ENCODE results near the gene PRPF19.

Gene PRPF19

GRCh38 chr11:60875366-60876167 lies 30.8 kb downstream of the PRPF19 start:
- DNase-seq (ENCODE audit: low read depth in 2 of 2, low spot score in 1 of 2): no peak

DNA sequence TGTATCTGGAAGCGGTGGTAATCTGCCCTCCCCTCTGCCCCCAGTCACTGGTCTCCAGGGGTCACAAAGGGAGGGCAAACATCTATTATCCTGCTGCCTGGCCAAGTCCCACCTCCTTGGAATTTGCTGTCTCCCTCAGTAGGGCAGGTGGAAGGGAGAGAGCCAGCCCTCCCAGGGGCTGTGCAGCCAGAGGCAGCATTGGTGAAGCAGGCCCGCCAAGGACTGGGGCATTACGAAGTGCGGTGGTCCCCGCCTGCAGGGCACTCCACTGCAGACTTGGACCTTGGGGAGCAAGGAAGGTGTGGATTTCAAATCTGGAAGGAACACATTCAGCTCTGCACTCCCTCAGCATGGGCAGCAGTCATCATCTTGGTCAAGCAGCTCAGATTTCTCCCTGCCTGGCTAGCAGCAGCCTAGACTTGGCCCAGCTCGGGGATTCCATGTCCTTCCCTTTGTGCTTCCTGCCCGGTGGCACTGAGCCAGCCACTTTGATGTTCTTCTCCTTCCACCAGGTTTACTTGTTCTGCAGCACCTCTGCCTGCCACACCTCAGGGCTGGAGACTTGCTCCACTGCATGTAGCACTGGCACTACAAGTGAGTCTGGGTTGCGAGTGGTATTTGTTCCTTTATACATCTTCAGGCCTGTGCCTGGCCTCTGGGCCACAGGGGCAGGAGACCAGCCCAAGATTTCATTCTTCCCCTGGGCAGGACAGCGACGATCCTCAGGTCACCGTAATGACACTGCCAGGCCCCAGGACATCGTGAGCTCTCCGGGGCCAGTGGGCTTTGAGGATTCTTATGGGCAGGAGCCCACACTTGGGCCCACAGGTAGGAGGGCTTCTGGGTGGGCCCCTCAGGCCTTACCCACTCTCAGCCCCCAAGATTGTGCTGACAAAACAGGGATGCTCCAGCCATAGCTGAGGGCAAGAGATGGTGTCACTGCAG lies 31.7 kb downstream of the PRPF19 start:
- no peak for DNase-seq (ENCODE audit: low read depth in 2 of 2, low spot score in 1 of 2)

DNA sequence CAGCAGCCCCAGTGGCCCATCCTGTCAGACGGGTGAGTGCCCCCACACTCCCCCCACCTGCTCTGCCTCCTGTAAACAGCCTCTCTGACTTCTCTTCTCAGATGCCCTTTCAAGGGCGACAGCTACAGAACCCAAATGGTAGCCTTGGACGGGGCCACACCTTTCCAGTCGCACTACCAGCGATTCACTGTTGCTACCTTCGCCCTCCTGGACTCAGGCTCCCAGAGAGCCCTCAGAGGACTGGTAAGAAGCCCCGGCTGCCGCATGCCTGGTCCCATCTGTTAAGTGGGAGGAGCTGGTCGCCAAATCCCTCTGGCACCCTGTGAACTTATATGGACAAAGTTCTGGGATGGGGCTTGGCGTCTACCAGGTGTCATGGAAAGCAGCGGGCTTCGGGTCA lies 32.9 kb downstream of the PRPF19 start:
- DNase-seq (ENCODE audit: low read depth in 2 of 2, low spot score in 1 of 2): no peak

DNA sequence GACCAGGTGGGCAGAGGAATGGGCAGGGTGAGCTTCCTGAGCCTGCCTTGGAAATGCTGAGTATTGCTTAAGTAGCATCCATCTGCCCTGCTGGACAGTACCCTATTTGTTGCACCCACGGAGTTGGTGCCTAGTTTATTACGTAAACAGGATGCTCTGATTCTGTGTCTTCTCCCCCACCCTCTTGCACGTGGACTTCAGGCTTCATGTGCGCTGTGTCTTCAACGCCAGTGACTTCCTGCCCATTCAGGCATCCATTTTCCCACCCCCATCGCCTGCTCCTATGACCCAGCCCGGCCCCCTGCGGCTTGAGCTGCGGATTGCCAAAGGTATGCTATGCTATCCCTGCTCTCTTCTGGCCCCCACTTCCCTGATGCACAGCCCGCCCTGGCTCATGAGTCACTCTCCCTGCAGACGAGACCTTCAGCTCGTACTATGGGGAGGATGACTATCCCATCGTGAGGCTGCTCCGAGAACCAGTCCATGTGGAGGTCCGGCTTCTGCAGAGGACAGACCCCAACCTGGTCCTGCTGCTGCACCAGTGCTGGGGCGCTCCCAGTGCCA lies 33.3 kb downstream of the PRPF19 start:
- DNase-seq (ENCODE audit: low read depth in 2 of 2, low spot score in 1 of 2): no peak

GRCh38 chr11:60872124-60872960 lies 34.0 kb downstream of the PRPF19 start:
- no peak for DNase-seq (ENCODE audit: low read depth in 2 of 2, low spot score in 1 of 2)

DNA sequence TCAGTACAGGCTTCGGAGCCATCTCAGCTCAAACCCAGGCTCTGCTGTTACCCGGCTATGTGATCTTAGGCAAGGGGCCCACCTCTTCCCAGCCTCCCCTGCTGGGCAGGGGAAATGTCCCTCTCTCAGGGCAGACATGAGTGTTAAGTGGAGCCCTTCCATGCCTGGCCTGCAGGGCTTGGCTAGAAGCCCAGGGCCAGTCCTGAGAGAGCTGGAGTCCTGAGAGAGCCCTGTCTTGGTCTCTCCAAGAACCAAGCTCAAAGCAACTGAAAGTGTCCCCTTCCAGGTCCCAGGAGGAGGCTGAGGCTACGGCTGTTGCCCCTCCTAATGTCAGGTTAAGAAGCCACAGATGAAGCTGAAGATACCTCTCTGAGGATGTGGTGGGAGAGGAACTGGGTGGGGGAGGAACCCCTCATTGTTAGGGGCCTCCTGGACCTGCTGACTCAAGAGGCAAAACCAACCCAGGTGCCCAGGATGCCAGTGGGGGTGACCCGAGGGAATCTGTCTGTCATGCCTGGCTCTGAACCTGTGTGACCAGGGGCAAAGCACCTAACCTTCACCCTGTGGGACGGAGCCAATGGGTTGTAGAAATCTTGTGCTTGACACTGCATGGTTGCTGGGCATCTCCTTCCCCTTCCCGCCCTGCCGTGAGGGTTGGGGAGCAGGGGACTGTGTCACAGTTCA lies 34.9 kb downstream of the PRPF19 start:
- DNase-seq (ENCODE audit: low read depth in 2 of 2, low spot score in 1 of 2): no peak

- no peak for DNase-seq (ENCODE audit: low read depth in 2 of 2, low spot score in 1 of 2)
Observed at GRCh38 chr11:60870733-60871377, 35.5 kb downstream of the PRPF19 start.

DNA sequence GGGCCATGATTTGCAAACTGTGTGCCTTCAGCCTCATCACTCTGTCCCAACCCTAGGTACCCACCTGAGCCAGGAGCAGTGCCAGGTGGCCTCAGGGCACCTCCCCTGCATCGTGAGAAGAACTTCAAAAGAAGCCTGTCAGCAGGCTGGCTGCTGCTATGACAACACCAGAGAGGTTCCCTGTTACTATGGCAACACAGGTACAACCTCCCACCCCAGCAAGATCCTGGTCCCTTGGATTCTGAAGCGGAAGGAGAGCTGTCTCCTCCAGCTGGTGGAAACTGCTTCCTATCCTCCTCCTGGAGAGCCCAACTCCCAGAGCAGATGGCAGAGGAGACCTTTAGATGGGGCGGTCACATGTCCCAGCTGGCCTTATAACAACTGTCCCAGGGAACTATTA lies 36.1 kb downstream of the PRPF19 start:
- DNase-seq (ENCODE audit: low read depth in 2 of 2, low spot score in 1 of 2): no peak

- DNase-seq (ENCODE audit: low read depth in 2 of 2, low spot score in 1 of 2): no peak
Observed at GRCh38 chr11:60869451-60869825, 36.9 kb downstream of the PRPF19 start.

- no peak for DNase-seq (ENCODE audit: low read depth in 2 of 2, low spot score in 1 of 2)
Observed at GRCh38 chr11:60868682-60869450, 37.5 kb downstream of the PRPF19 start.

DNA sequence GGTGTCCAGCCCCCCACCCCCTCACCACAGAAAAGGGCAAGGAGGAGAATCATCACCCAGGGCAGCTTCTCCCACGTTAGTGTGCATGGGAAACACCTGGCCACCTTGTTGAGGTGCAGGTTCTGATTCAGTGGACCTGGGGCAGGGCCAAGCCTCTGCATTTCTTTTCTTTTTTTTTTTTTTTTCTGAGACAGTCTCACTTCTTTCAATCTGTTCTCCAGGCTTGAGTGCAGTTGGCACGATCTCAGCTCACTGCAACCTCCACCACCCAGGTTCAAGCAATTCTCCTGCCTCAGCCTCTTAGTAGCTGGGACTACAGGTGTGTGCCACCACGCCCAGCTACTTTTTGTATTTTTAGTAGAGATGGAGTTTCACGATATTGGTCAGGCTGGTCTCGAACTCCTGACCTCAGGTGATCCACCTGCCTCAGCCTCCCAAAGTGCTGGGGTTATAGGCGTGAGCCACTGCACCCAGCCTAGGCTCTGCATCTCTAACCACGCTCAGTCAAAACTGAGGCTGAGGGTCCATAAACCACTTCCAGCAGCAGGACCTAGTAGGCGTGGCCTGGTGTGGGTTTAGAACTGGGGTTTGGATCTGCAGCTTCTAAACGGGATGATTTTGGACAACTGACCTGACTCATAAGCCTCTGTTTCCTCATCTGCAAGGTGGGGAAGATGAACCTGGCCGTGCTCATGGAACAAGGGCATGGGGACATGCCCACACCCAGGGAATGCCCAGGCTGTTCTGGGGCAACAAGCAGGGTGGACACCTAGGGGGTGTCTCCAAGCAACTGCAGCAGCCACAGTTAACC lies 38.3 kb downstream of the PRPF19 start:
- DNase-seq (ENCODE audit: low read depth in 2 of 2, low spot score in 1 of 2): no peak

DNA sequence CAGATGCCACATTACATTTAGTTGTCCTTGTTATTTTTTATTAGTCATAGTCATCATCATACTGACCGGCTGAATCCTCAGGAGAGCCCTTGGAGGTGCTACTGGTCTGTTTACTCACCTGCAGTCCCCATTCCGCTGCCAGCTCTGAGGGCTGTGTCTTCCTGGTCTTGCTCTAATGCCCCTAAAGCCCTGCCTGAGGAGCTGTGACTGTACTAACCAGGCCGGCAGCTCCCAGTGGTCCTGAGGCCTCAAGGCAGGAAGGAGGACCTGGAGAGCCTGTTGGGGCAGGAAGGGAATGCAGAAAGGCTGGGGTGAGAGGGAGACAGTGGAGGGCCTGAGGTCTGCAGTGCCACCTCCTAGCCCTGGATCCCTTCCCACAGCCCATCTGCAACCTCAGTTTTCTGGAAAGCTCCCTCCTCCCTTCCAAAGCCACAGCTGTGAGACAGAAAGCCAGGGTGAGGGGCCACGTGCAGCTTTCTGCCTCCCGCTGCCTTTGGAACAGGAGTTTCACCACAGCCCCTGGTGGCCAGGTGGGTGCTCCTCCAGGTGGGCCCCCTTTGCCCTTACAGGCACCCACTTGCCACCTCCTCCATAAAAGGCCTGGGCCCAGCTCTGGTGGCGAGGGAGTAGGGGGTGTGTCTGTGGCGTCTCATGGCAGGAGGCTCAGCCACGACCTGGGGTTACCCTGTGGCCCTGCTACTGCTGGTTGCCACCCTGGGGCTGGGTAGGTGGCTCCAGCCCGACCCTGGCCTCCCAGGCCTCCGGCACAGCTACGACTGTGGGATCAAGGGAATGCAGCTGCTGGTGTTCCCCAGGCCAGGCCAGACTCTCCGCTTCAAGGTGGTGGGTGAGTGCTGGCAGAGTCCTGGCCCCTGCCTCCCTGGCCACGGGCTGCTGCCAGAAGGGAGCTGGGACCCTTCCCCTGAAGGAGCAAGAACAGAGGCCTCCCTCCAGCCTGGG lies 39.2 kb downstream of the PRPF19 start, which contains the start of gene ZP1:
ZP1 (plus strand) TSS at position 632 of the 960 bp plus-strand sequence; CDS start at position 652, 20 bp downstream.
- no peak for DNase-seq (ENCODE audit: low read depth in 2 of 2, low spot score in 1 of 2)

- no peak for DNase-seq (ENCODE audit: low read depth in 2 of 2, low spot score in 1 of 2)
Observed at GRCh38 chr11:60864856-60865513, 41.4 kb downstream of the PRPF19 start.

DNA sequence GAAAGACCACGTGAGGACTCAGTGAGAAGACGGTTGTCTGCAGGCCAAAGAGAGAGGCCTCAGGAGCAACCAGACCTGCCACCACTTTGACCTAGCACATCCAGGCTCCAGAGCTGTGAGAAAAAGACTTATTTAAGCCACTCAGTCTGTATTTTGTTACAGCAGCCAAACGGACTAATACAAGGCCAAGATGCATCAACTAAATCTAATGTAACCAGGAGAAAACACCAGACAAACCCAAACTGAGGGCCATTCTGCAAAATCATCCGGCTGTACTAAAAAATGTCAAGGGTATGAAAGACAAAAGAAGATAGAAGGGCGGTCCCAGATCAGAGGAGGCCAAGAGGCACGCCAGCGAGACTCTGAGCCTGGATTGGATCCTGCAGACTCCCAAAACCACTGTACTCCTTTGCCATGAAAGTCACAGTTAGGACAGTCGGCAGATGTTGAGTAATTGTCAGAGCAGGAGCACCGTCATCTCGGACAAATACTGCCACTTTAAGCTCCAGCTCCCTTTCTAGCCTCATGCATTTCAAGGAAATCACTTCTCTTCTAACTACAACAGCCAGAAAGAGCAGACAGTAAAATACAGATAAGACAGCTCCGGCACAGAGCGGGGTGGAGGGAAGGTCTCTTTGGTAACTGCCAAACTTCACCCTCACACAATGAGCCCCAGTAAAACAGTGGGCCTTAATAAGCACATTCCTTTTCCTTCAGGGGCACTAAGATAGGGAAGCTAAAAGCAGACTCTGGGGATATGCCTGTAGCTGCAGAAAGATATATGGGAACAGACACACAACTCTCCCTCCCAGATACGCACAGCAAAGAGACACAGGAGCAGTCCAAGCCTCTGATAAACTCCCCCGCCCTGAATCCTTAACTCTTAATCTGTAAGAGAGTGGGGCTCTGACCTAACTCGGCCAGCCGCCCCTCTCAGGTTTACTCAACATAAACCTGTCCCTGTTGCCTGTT lies 42.5 kb downstream of the PRPF19 start:
- DNase-seq (ENCODE audit: low read depth in 2 of 2, low spot score in 1 of 2): no peak

GRCh38 chr11:60862171-60862570 lies 44.2 kb downstream of the PRPF19 start:
- no peak for DNase-seq (ENCODE audit: low read depth in 2 of 2, low spot score in 1 of 2)

Data from stimulated activated CD8-positive, alpha-beta memory T cell treated with anti-CD3 and anti-CD28 coated beads, Interleukin-4, amount 100 ng/mL, for 1 hour (primary cell).